ENCODE results near the gene VANGL1.

The VANGL1 gene

DNA sequence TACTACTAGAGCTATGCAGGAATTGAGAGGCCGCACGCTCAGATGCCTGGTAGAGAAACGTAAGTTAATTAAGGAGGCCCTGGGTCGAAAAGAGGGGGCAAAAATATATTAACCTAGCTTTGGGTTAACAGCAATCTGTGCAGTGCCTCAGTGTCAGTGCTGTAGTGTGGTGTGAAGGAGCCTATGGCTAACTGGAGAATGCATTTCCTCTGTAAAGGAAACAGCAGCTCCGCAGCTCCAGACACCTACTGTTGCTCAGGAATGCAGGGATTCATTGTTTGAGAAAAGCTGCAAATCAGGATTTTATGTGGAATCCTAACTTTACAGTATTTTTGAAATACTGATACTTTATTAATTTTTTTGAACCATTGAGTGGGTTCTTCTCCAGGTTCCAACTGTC is 18.4 kb downstream of the VANGL1 start:
- H3K9ac ChIP-seq (ENCODE audit: low read length), result no peak overlapping the region
- H2BK15ac ChIP-seq (ENCODE audit: low read depth, poor library complexity, severe bottlenecking), result no peak overlapping the region
- 94% methylated on average over 4 of the region's 5 CpGs for WGBS
- no peak overlapping the region for H4K91ac ChIP-seq (ENCODE audit: low read length)
- DNase-seq, result no peak
- H2AFZ ChIP-seq (ENCODE audit: low read depth, low read length), result no peak overlapping the region
- no peak overlapping the region for H3K18ac ChIP-seq (ENCODE audit: low read depth in 1 of 2, low read length in 2 of 2)
- no peak overlapping the region for H3K14ac ChIP-seq (ENCODE audit: low read length in 2 of 2)
- H3K27me3 ChIP-seq (ENCODE audit: control insufficient read depth in 1 of 2, insufficient read depth in 1 of 2, low read length in 2 of 2), result no peaks in the 10 kb centered on the region
- no peak overlapping the region for H3K27ac ChIP-seq (ENCODE audit: low read length, poor library complexity, severe bottlenecking)
- H3K36me3 ChIP-seq (ENCODE audit: control insufficient read depth in 1 of 2, insufficient read depth in 2 of 2, low read depth in 1 of 2, low read length in 2 of 2), result peaks cover 29 to 55% of the 10 kb centered on the region in 2 experiments
- H3K4me3 ChIP-seq (ENCODE audit: insufficient read depth in 1 of 2, low read depth in 1 of 2, low read length in 2 of 2), result no peak overlapping the region
- H3K9me3 ChIP-seq (ENCODE audit: control insufficient read depth, low read length), result no peaks in the 10 kb centered on the region
- peaks cover 6% of the 10 kb centered on the region for H3K4me1 ChIP-seq (ENCODE audit: control insufficient read depth, insufficient read depth, low read depth, low read length)
- no peak overlapping the region for H2BK120ac ChIP-seq (ENCODE audit: low read depth, low read length)
- no peak overlapping the region for H3K4me2 ChIP-seq (ENCODE audit: low read length, poor library complexity, severe bottlenecking)
- H2BK12ac ChIP-seq (ENCODE audit: low read length in 2 of 2), result no peak overlapping the region
- H3K23ac ChIP-seq (ENCODE audit: low read length in 2 of 2), result no peak overlapping the region
- H3K4ac ChIP-seq (ENCODE audit: low read depth in 1 of 2, low read length in 2 of 2), result no peak overlapping the region
- H3K79me1 ChIP-seq (replicated peaks; ENCODE audit: low read length, poor library complexity, severe bottlenecking), result peaks cover 59% of the 10 kb centered on the region
- H4K8ac ChIP-seq (ENCODE audit: low read length), result no peak overlapping the region
- no peak overlapping the region for H2AK5ac ChIP-seq (ENCODE audit: low read length, severe bottlenecking)
- no peak overlapping the region for H2BK5ac ChIP-seq (ENCODE audit: low read depth, low read length, poor library complexity, severe bottlenecking)

GRCh38 chr1:115661157-115661556 is 19.4 kb downstream of the VANGL1 start:
- Histone ChIP-seq H3K4me2 (ENCODE audit: low read length, poor library complexity, severe bottlenecking) (no peak overlapping the region), H2BK12ac (ENCODE audit: low read length in 2 of 2) (no peak overlapping the region), H3K9ac (ENCODE audit: low read length) (no peak overlapping the region), H3K18ac (ENCODE audit: low read depth in 1 of 2, low read length in 2 of 2) (no peak overlapping the region), H3K4me1 (ENCODE audit: control insufficient read depth, insufficient read depth, low read depth, low read length) (no peaks in the 10 kb centered on the region), H4K8ac (ENCODE audit: low read length) (no peak overlapping the region), H2BK15ac (ENCODE audit: low read depth, poor library complexity, severe bottlenecking) (no peak overlapping the region), H4K91ac (ENCODE audit: low read length) (no peak overlapping the region), H3K27me3 (ENCODE audit: control insufficient read depth in 1 of 2, insufficient read depth in 1 of 2, low read length in 2 of 2) (no peaks in the 10 kb centered on the region), H2BK5ac (ENCODE audit: low read depth, low read length, poor library complexity, severe bottlenecking) (no peak overlapping the region), H2AK5ac (ENCODE audit: low read length, severe bottlenecking) (no peak overlapping the region), H2BK120ac (ENCODE audit: low read depth, low read length) (no peak overlapping the region), H3K9me3 (ENCODE audit: control insufficient read depth, low read length) (no peaks in the 10 kb centered on the region), H3K14ac (ENCODE audit: low read length in 2 of 2) (no peak overlapping the region), H2AFZ (ENCODE audit: low read depth, low read length) (no peak overlapping the region), H3K4ac (ENCODE audit: low read depth in 1 of 2, low read length in 2 of 2) (no peak overlapping the region), H3K79me1 (replicated peaks; ENCODE audit: low read length, poor library complexity, severe bottlenecking) (peaks cover 61% of the 10 kb centered on the region), H3K4me3 (ENCODE audit: insufficient read depth in 1 of 2, low read depth in 1 of 2, low read length in 2 of 2) (no peak overlapping the region), H3K23ac (ENCODE audit: low read length in 2 of 2) (no peak overlapping the region), H3K36me3 (ENCODE audit: control insufficient read depth in 1 of 2, insufficient read depth in 2 of 2, low read depth in 1 of 2, low read length in 2 of 2) (peaks cover 36 to 65% of the 10 kb centered on the region in 2 experiments), H3K27ac (ENCODE audit: low read length, poor library complexity, severe bottlenecking) (no peak overlapping the region)
- no CpG with 5 or more reads among the region's 1 CpG for WGBS
- DNase-seq, result no peak

DNA sequence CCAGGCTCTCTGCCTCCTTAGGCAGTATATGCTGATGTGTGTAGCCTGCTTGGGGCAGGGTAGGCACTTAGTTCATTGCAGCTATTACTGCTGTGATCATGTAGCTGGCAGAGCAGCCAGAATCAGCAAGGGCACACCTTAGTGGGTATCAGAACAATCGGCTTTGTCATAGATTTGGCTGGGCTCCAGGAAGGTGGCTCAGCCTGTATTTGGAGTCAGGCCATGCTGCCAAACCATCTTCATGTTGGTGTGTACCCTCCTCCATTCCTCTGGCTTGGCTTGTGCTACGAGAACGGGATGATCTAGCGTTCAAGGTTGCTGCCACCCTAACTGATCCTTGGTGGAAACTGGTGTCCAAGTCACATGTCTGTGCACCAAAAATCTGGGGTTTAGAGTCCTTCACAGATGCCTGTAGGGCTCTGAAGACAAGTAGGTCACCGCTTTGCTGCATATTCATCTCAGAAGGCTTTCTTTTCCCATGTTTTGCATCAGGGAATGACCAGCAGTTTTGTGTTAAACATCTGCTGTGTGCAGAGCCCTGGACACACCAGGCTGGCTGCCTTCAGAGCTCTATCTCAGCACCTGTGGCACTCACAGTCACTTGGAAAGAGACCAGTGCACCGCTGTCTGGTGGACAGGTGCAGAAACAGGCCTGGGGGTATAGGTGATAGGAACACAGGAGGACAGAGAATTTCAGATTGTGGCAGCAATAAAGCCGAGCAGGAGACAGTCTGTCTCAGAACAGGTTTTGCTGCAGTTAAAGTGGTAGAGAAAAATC is 23.7 kb downstream of the VANGL1 start:
- H3K4me1 ChIP-seq (ENCODE audit: control insufficient read depth, insufficient read depth, low read depth, low read length), result peaks cover 7% of the 10 kb centered on the region
- H3K14ac ChIP-seq (ENCODE audit: low read length in 2 of 2), result no peak overlapping the region
- H3K23ac ChIP-seq (ENCODE audit: low read length in 2 of 2), result no peak overlapping the region
- H2BK5ac ChIP-seq (ENCODE audit: low read depth, low read length, poor library complexity, severe bottlenecking), result no peak overlapping the region
- no peak overlapping the region for H3K4me3 ChIP-seq (ENCODE audit: insufficient read depth in 1 of 2, low read depth in 1 of 2, low read length in 2 of 2)
- H3K9ac ChIP-seq (ENCODE audit: low read length), result no peak overlapping the region
- H2BK15ac ChIP-seq (ENCODE audit: low read depth, poor library complexity, severe bottlenecking), result no peak overlapping the region
- peaks cover 16% of the 10 kb centered on the region for H3K9me3 ChIP-seq (ENCODE audit: control insufficient read depth, low read length)
- H3K79me1 ChIP-seq (replicated peaks; ENCODE audit: low read length, poor library complexity, severe bottlenecking), result peaks cover 47% of the 10 kb centered on the region
- no peak overlapping the region for H2BK12ac ChIP-seq (ENCODE audit: low read length in 2 of 2)
- no peak overlapping the region for H4K8ac ChIP-seq (ENCODE audit: low read length)
- no peak overlapping the region for H3K4me2 ChIP-seq (ENCODE audit: low read length, poor library complexity, severe bottlenecking)
- DNase-seq, result no peak
- H3K4ac ChIP-seq (ENCODE audit: low read depth in 1 of 2, low read length in 2 of 2), result no peak overlapping the region
- H3K27ac ChIP-seq (ENCODE audit: low read length, poor library complexity, severe bottlenecking), result no peak overlapping the region
- H3K27me3 ChIP-seq (ENCODE audit: control insufficient read depth in 1 of 2, insufficient read depth in 1 of 2, low read length in 2 of 2), result no peaks in the 10 kb centered on the region
- no peak overlapping the region for H4K91ac ChIP-seq (ENCODE audit: low read length)
- H2AFZ ChIP-seq (ENCODE audit: low read depth, low read length), result no peak overlapping the region
- H2BK120ac ChIP-seq (ENCODE audit: low read depth, low read length), result no peak overlapping the region
- peaks cover 38 to 63% of the 10 kb centered on the region in 2 experiments for H3K36me3 ChIP-seq (ENCODE audit: control insufficient read depth in 1 of 2, insufficient read depth in 2 of 2, low read depth in 1 of 2, low read length in 2 of 2)
- no peak overlapping the region for H3K18ac ChIP-seq (ENCODE audit: low read depth in 1 of 2, low read length in 2 of 2)
- H2AK5ac ChIP-seq (ENCODE audit: low read length, severe bottlenecking), result no peak overlapping the region
- WGBS, result 97% methylated on average over 7 of the region's 7 CpGs

DNA sequence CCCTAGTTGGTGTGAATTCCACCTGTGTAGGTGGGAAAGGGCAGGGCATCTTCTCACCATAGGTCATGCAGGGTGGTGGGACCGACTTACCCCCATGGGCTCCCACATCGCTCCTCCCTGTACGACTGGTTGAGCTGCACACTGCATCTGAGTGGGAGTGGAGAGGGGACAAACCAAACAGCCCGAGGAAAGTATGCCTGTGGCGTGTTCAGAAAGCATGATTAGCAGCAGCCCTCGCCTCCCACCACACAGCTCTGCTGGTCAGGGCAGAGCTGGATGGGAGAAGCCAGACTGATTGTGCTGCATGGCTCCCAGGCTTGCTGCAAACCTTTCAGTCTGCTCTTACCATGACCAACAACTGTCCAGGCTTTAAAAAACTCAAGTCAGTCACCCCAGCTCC is 24.4 kb downstream of the VANGL1 start:
- Histone ChIP-seq H2AFZ (ENCODE audit: low read depth, low read length) (no peak overlapping the region), H2BK5ac (ENCODE audit: low read depth, low read length, poor library complexity, severe bottlenecking) (no peak overlapping the region), H4K8ac (ENCODE audit: low read length) (no peak overlapping the region), H2BK120ac (ENCODE audit: low read depth, low read length) (no peak overlapping the region), H4K91ac (ENCODE audit: low read length) (no peak overlapping the region), H3K23ac (ENCODE audit: low read length in 2 of 2) (no peak overlapping the region), H2BK15ac (ENCODE audit: low read depth, poor library complexity, severe bottlenecking) (no peak overlapping the region), H3K18ac (ENCODE audit: low read depth in 1 of 2, low read length in 2 of 2) (no peak overlapping the region), H3K9me3 (ENCODE audit: control insufficient read depth, low read length) (peaks cover 16% of the 10 kb centered on the region), H3K79me1 (replicated peaks; ENCODE audit: low read length, poor library complexity, severe bottlenecking) (peaks cover 43% of the 10 kb centered on the region), H3K4me3 (ENCODE audit: insufficient read depth in 1 of 2, low read depth in 1 of 2, low read length in 2 of 2) (no peak overlapping the region), H3K27ac (ENCODE audit: low read length, poor library complexity, severe bottlenecking) (no peak overlapping the region), H3K14ac (ENCODE audit: low read length in 2 of 2) (no peak overlapping the region), H3K27me3 (ENCODE audit: control insufficient read depth in 1 of 2, insufficient read depth in 1 of 2, low read length in 2 of 2) (no peaks in the 10 kb centered on the region), H3K4me2 (ENCODE audit: low read length, poor library complexity, severe bottlenecking) (no peak overlapping the region), H3K4ac (ENCODE audit: low read depth in 1 of 2, low read length in 2 of 2) (no peak overlapping the region), H3K9ac (ENCODE audit: low read length) (no peak overlapping the region), H3K36me3 (ENCODE audit: control insufficient read depth in 1 of 2, insufficient read depth in 2 of 2, low read depth in 1 of 2, low read length in 2 of 2) (peaks cover 36 to 62% of the 10 kb centered on the region in 2 experiments), H3K4me1 (ENCODE audit: control insufficient read depth, insufficient read depth, low read depth, low read length) (peaks cover 12% of the 10 kb centered on the region), H2BK12ac (ENCODE audit: low read length in 2 of 2) (no peak overlapping the region), H2AK5ac (ENCODE audit: low read length, severe bottlenecking) (no peak overlapping the region)
- DNase-seq, result no peak
- WGBS, result 98% methylated on average over 6 of the region's 6 CpGs

Measured in mesenchymal stem cell (in vitro differentiated cells and primary cell).